Measurements from ENCODE around the gene FZD4. TPM values are rescaled to one million over a fixed set of nuclear protein-coding genes. Genes with fewer than 3 reads are reported as not detected.
"Not testable (repeated sequence)": the region's sequence is repeated elsewhere in the genome, so short reads cannot be mapped to it uniquely, and the experiment has no call there.

FZD4 gene
- total RNA-seq, 1 donor from 2014 or later = 40.7 TPM

DNA sequence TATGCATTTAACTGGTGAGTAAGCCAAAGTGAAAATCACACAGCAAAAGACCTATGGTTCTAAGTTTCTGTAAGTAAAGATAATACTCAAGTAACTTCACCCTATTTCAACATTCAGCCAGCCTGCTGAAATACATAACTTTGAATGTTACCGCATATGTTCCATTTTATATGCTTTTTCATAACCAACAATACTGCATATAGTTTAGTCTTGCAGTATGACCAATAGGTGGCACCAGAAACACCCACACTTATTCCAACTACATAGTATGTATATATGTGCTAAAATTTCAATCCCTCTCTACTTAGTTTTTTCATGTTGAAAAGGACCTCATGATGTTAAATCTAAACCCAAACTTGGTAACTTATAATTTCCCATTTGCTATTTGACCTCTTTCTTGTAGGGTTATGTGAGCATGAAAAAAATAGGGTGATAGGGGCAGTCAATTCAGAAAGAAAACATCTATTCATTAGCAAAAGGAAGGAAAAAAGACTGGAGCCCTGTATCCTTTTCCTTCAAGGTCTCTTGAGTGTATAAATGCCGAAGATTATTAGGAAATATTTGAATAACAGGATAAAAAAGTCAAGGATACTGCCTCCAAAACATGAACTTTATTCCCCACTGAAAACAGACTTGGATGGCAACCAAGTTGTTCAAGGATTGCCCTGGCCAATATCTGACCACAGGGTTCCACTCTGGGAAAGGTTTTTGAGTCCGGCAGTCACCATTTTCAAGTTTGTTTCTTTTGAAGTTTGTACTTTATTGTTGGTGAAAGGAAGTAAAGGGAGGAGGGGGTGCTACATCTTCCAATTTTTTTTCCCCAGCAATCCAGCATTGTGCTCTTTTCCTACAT, 23.8 kb upstream of the FZD4 start:
- DNase-seq (ENCODE audit: low spot score) = no peak
- ATAC-seq = peak; percentile 59
- intact Hi-C loops (cut with DNase I) = no loop called here

GRCh38 chr11:86978247-86978646, 23.1 kb upstream of the FZD4 start:
- intact Hi-C loops (cut with DNase I) = no loop called here
- no peak for DNase-seq (ENCODE audit: low spot score)
- ATAC-seq = peak; percentile 84

GRCh38 chr11:86977441-86978050, 22.4 kb upstream of the FZD4 start:
- intact Hi-C loops (cut with DNase I) = no loop called here
- peak; percentile 76 for ATAC-seq
- no peak for DNase-seq (ENCODE audit: low spot score)

- no peak for DNase-seq (ENCODE audit: low spot score)
- no peak for ATAC-seq
- intact Hi-C loops (cut with DNase I) = no loop called here
Observed at GRCh38 chr11:86972734-86973133, 17.5 kb upstream of the FZD4 start.

DNA sequence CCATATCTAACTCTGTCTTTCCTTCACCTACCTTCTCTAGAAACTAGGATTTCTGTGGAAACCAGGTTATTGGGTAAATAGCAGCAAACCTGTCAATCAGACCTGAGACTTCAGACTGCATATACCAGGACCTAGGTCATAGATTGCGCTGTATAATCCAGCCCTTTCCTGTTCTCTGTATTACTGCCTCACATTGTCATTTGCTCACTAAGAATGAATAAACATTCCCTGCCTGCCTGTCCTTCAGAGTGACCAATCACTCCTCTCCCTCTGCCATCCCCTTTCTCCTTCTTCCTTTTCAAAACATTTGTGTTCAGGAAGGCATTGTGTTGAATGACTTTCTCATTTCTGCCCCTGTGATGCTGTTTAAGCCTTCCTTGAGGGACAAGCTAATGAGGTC, 14.1 kb upstream of the FZD4 start:
- intact Hi-C loops (cut with DNase I) = no loop called here
- ATAC-seq (no peak), DNase-seq (ENCODE audit: low spot score) (no peak)

DNA sequence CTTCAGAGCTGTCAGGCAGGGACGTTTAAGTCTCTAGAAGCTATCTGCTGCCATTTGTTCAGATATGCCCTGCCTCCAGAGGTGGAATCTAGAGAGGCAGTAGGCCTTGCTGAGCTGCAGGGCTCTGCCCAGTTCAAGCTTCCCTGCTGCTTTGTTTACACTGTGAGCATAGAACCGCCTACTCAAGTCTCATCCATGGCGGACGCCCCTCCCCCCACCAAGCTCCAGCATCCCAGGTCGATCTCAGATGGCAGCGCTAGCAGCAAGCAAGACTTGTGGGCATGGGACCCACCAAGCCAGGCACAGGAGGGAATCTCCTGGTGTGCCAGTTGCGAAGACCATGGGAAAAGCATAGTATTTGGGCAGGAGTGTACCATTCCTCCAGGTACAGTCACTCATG, 12.4 kb upstream of the FZD4 start:
- ATAC-seq; intact Hi-C loops (cut with DNase I); DNase-seq (ENCODE audit: low spot score): not testable (repeated sequence)

DNA sequence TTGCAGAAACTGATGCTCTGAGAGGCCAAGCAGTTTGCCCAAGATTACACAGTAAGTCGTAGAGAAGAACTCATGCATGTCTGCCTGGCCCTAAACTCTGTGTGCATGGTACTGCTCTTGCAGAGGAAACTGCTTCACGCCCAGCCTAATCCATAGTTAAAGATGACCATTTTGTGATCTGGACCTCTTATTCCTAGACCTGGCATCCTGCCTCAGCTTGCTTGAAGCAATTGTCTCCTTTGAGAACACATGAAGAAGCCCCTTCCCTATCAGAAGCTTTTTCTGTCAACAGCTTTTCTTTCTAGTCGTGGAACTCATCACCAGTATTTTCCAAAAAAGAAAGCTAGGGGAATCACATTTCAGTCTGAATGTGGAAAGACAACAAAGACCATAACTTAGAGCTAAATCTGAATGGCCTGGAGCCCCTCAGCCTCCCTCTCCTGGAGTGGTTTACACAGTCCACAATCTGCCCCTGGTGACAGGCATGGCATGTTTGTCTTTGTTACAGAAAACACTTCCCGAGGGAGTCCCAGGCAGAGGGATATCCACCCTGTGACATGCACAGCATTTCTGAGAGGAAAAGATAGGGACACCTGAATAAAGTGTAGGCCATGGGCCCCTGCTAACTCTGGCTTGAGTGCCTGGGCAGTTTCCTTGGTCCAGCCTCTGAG, 2.9 kb upstream of the FZD4 start:
- DNase-seq (ENCODE audit: low spot score) (no peak), ATAC-seq (no peak)
- intact Hi-C loops (cut with DNase I) = no loop called here

DNA sequence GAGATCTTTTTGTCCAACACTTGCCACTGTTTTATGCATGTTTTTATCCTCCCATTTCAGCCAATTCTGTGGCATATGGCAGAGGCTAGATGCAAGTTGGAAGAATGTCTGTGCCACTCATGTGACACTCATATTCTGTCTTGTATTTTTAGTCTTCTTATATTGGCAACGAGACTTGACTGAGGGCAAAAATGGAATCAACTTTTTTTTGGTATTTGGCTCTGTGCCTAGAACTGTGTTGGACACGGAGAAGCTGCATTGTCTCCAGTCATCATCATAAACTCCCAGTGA, 1.7 kb upstream of the FZD4 start:
- DNase-seq (ENCODE audit: low spot score) = no peak
- intact Hi-C loops (cut with DNase I) = no loop called here
- no peak for ATAC-seq

DNA sequence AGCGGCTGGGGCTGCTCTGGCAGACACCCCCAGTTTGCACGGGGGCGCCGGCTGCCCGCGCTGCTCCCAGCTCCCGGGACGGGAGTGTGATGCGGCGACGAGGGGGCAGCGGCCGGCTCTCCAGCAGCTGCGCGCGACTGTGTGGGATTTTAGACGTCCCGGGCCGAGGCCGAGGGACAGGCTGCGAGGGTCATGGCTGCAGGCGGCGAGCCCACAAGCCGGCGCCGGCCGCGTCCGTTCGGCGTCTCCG, 159 bp downstream of the FZD4 start:
- ATAC-seq = no peak
- intact Hi-C loops (cut with DNase I) = no loop called here

DNA sequence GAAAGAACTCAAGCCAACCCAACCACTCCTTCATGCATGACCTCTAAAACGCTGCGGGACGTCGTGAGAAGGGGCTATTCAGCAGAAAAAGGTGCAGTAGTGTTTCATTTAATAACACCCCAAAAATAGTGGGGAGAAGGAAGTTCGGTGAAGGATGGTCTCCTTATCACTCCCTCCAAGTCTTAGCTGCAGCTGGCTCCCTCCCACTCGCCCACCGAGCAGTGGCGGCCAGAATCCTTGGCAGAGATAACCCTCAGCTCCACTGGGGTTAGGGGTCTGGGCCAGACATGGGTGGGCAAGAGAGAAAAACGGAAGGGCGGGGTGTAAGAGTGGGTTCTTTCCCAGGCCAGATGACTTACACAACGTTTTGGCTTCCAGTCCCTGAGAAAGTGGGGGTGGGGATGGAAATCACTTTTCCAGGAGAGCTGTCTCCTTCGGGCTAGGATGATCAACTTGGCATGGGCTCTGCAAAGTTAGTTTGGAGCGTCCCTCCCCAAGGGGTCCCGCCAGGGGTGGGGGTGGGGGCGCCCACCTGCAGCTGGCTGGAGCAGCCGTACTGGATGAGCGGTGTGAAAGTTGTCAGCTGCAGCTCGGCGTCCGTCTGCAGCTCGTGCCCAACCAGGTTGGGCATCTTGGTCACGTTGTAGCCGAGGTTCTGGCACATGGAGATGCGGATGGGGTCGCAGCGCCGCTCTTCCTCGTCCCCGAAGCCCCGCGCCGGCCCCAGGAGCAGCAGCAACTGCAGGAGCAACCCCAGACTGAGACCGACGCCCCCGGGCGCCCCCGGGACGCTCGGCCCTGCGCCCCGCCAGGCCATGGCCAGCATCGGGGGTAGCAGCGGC, 705 bp downstream of the FZD4 start:
- DNase-seq (ENCODE audit: low spot score) (peak; percentile 65), ATAC-seq (peak; percentile 3)

More for the DNA sequence above, 159 bp downstream of the FZD4 start:
- no peak for DNase-seq (ENCODE audit: low spot score)

DNA sequence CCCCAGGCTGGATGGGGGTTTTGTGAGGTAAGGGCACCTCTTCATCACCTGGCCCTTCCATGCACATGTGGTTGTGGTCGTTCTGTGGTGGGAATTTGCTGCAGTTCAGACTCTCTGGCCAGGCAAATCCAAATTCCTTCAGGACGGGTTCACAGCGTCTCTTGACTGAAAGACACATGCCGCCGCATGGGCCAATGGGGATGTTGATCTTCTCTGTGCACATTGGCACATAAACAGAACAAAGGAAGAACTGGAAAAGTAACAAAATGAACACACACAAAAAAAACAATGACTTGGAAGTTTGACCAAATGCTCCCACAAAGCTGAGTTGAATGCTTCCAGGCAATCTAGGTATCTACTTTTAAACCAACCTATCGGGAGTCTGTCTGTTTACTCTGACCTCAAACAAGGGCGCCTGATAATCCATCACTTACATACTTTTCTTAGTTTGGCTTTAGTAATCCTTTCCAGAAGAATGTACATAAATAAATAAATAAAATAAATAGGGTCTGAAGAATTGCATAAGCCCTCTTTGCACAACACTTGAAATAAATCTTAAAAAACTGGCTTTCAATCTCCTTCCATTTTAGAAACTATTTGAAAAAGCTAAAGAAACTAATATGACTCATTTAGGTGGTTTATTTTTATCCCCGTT, 2.8 kb downstream of the FZD4 start:
- ATAC-seq (no peak), DNase-seq (ENCODE audit: low spot score) (no peak)
- intact Hi-C loops (cut with DNase I) = no loop called here

More for the DNA sequence above, 705 bp downstream of the FZD4 start:
- intact Hi-C loops (cut with DNase I) = no loop called here

DNA sequence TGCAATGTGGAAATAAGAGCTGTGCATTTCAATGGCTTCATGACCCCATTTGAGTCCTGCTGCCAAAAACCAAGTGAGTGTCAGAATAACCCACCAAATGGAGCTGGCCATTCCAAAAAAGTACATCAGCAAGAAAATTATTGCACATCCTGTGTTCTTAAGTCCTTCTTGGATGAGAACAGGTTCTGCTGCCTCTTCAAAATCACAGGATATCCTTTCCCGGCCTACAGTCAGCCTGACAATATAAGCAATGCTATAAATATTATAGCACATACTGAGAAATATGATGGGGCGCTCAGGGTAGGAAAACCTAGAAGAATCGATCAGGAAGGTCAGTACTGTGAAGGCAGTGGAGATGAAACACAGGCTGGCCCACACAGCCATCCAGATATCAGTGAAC, 3.5 kb downstream of the FZD4 start:
- intact Hi-C loops (cut with DNase I) = no loop called here
- no peak for ATAC-seq
- DNase-seq (ENCODE audit: low spot score) = no peak

DNA sequence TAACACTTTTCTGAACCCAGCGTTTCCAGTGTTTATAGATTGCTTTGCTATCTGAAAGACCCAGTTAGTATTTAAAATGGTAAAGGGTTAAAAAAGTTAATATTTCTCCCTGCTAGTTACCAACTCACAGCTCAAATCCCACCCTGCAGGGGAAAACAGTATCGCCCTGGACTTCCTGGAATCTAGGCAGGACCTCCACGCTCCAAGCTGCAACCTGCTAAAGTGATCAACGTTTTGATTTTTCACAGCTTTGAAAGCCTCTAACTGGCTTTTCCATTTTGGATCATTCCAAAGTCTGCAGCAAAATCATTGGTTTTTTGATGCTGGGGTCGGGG, 4.6 kb downstream of the FZD4 start:
- DNase-seq (ENCODE audit: low spot score) (no peak), ATAC-seq (no peak)
- intact Hi-C loops (cut with DNase I) = no loop called here

DNA sequence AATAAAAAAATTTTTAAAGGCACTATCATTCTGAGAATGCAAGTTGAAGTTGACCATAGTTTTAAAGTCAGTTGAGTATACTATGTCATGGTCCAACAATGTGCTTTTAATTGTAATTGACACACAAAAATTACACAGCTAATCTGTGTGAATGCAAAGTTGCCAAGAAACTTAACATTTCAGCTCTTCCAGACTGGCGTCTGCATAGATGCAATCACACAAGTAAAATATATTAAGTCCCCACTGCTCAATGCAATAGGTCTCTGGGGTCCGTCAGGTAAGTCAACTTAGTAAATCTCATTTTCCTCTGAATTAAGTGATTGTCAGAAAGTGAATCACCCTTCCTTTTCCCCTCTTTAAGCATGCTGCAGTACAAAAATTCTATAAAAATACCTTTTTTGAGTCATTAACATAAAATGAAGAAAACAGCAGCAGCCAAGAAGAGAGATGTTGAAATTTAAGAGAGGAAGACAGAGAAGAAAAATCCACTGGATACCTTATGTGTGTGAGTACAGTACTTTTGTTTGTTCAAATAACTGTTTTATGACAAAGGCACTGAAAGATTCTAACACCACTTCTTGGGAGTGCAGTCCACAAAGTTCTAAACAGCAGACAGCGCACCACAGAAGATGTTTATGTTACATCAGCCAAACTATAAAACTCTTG, 5.1 kb downstream of the FZD4 start:
- no peak for DNase-seq (ENCODE audit: low spot score)
- intact Hi-C loops (cut with DNase I) = loop anchor here (10.0 kb wide), 1 partner anchor 335 kb away; no protein-coding TSS in a partner anchor
- ATAC-seq = no peak

DNA sequence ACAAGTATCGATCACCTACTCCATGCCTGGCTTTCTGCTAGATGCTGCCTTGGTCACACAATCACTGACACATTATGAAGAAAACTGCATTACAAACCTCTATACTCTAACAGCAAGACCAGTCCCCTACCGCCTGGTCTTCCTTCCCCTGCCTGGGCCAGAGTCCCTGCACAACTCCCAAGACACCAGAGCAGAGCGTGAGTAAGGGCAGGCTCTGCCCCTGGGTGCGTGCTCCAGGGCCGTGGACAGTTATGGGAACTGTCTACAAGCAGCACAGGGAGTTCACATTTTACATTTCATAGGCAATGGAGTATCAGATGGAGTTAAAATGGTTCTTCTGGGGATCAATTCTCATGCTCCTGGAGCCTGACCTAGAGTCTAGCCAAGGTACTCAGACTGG, 6.5 kb downstream of the FZD4 start:
- intact Hi-C loops (cut with DNase I) = loop anchor here (10.0 kb wide), 1 partner anchor 336 kb away; no protein-coding TSS in a partner anchor
- peak; percentile 42 for ATAC-seq

DNA sequence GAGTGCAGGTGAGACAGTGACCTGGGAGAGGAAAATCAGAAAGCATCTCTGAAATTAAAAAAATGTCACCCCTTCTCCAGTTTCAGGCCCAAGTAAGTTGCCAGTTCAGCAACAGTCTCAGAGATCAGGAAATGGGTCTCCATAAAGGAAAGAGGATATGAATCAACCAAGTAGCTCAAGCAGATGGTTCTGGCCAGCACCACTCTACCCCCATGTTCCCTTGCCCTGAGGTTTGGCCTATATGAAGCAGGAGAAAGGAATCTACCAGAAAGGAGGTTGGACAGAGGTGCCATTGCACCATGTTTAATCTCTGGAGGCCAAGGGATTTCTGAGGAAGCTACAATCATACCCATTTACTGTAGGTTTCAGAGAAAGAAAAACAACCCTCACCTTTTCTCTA, 7.7 kb downstream of the FZD4 start:
- intact Hi-C loops (cut with DNase I) = loop anchor here (10.0 kb wide), 1 partner anchor 337 kb away; no protein-coding TSS in a partner anchor
- ATAC-seq (no peak), DNase-seq (ENCODE audit: low spot score) (no peak)

More for the DNA sequence above, 6.5 kb downstream of the FZD4 start:
- DNase-seq (ENCODE audit: low spot score) = no peak

DNA sequence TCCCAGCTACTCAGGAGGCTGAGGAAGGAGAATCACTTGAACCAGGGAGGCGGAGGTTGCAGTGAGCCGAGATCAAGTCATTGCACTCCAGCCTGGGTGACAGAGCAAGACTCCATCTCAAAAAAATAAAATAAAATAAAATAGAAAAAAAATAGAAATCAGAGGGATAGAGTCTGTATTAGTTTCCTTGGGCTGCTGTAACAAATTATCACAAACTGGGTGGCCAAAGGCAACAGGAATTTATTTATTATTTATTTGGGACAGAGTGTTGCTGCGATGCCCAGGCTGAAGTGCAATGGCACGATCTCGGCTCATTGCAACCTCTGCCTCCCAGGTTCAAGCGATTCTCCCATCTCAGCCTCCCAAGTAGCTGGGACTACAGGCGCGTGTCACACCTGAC, 11.7 kb downstream of the FZD4 start:
- intact Hi-C loops (cut with DNase I) = loop anchor here (10.0 kb wide), 1 partner anchor 341 kb away; no protein-coding TSS in a partner anchor
- DNase-seq (ENCODE audit: low spot score); ATAC-seq: not testable (repeated sequence)

DNA sequence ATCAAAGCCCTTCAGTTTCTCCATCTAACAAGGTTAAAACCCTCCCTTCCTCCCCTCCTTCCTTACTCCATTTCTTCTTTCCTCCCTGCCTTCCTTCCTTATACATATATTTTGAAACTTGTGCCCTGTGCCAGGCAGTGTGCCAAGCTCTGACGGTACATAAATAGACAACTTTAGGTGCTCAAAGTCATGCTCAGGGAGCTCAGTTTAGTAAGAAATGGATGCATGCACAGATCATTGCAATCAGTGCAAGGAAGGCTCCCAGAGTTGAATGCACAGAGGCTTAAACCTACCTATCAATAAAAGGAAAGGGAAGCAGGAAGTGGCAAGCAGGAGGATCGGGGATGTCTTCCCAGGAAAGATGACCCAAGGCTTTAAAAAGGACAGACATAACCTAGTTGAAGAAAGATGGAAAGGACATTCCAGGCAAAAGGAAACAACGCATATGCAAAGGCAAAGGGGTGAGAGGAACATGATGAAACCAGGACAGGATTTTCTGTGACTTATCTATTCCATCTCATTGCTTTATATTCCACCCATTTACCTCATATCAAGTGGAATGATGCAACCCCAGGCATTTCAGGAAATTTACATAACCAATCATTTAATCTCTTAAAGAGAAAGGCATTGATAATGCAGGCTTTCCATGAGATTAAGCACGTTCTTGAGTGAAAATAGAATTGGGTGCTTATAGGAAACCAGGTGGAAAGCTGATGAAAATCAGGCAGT, 13.2 kb downstream of the FZD4 start:
- ATAC-seq = no peak
- DNase-seq (ENCODE audit: low spot score) = no peak
- intact Hi-C loops (cut with DNase I) = loop anchor here (10.0 kb wide), 1 partner anchor 343 kb away; no protein-coding TSS in a partner anchor

Data from sciatic nerve (tissue), 2 donors.